Glutamatergic neuron (in vitro differentiated cells): Measurements from ENCODE around the gene IFT43. TPM values are rescaled to one million over a fixed set of nuclear protein-coding genes. Genes with fewer than 3 reads are reported as not detected.

Experiments
- DNase-seq: peaks from one replicate; pipeline ENCODE4 v3.0.0; 2022
- H3K27ac Mint-ChIP-seq: one replicate; pipeline ENCODE4 v1.8.0; 2020; ENCODE audit warnings: mild to moderate bottlenecking, mixed read lengths, inconsistent platforms; ENCODE audit not compliant: unreplicated experiment
- H3K27me3 Mint-ChIP-seq: one replicate; pipeline ENCODE4 v1.8.0; 2020; ENCODE audit warnings: mild to moderate bottlenecking, moderate library complexity, mixed read lengths, inconsistent platforms; ENCODE audit not compliant: unreplicated experiment
- H3K36me3 Mint-ChIP-seq: one replicate; pipeline ENCODE4 v1.8.0; 2020; ENCODE audit warnings: mild to moderate bottlenecking, mixed read lengths, inconsistent platforms; ENCODE audit not compliant: unreplicated experiment
- H3K4me1 Mint-ChIP-seq: one replicate; pipeline ENCODE4 v1.8.0; 2020; ENCODE audit warnings: mild to moderate bottlenecking, low read depth, mixed read lengths, inconsistent platforms; ENCODE audit not compliant: unreplicated experiment
- H3K4me3 Mint-ChIP-seq: one replicate; pipeline ENCODE4 v1.8.0; 2020; ENCODE audit warnings: mild to moderate bottlenecking, mixed read lengths, inconsistent platforms; ENCODE audit not compliant: unreplicated experiment
- H3K9me3 Mint-ChIP-seq: one replicate; pipeline ENCODE4 v1.8.0; 2020; ENCODE audit warnings: mild to moderate bottlenecking, moderate library complexity, mixed read lengths, inconsistent platforms; ENCODE audit not compliant: unreplicated experiment
- CTCF ChIP-seq: fragments of 200-600 bp; sonication (generic); IDR thresholded peaks from one replicate; pipeline ENCODE4 v1.5.0; 2021; ENCODE audit not compliant: partially characterized antibody, unreplicated experiment
- long read RNA-seq: library from polyadenylated mRNA; unstranded; transcript quantifications from one replicate; pipeline ENCODE4 v2.0.0, GENCODE V29; 2020; ENCODE audit not compliant: unreplicated experiment
- total RNA-seq: library from RNA; stranded (reverse); fragmentation: NEBNext Ultra II Directional; extraction: Animal tissue kit (Norgen Biotek cat#: 25700); gene quantifications from one replicate; pipeline ENCODE4 v1.2.1, GENCODE V29; 2021; ENCODE audit not compliant: unreplicated experiment

The IFT43 gene
- 30.2 TPM for total RNA-seq
- long read RNA-seq, transcript IFT43-202 (9 exons, 833 nt) = major isoform, 11 of 34 reads
- long read RNA-seq, partial matches to known transcripts = 12 of 34 reads
- long read RNA-seq, other reads (novel, unspliced or antisense) = 8 of 34 reads

GRCh38 chr14:75985618-75986438, at the start of gene IFT43:
Gene IFT43, plus strand, starts transcription at chr14:75985763. Its CDS starts 24 bp downstream, at chr14:75985787.
- Mint-ChIP-seq H3K27me3 (peaks cover 5% of the 10 kb centered on the region), H3K4me1 (peaks cover 12% of the 10 kb centered on the region), H3K36me3 (no peaks in the 10 kb centered on the region), H3K9me3 (peaks cover 6% of the 10 kb centered on the region), H3K4me3 (peak within 1 kb of the TSS; percentile 98), H3K27ac (peak within 1 kb of the TSS; percentile 73)
- TF ChIP-seq CTCF = no peak
- DNase-seq = peak; percentile 88

- no peak for DNase-seq
- Mint-ChIP-seq H3K4me3 (no peak overlapping the region), H3K4me1 (peaks cover 25% of the 10 kb centered on the region), H3K36me3 (no peaks in the 10 kb centered on the region), H3K27me3 (no peaks in the 10 kb centered on the region), H3K27ac (no peak overlapping the region), H3K9me3 (no peaks in the 10 kb centered on the region)
- TF ChIP-seq CTCF = no peak
Measured at GRCh38 chr14:75939200-75939599, 46.4 kb upstream of the IFT43 start.

- peak overlapping the region; percentile 83 for H3K27ac Mint-ChIP-seq
- no peaks in the 10 kb centered on the region for H3K27me3 Mint-ChIP-seq
- no peaks in the 10 kb centered on the region for H3K9me3 Mint-ChIP-seq
- DNase-seq = peak; percentile 46
- peaks cover 15% of the 10 kb centered on the region for H3K4me1 Mint-ChIP-seq
- no peaks in the 10 kb centered on the region for H3K36me3 Mint-ChIP-seq
- H3K4me3 Mint-ChIP-seq = no peak overlapping the region
- no peak for TF ChIP-seq CTCF
Measured at GRCh38 chr14:75941030-75941429, 44.5 kb upstream of the IFT43 start.

DNA sequence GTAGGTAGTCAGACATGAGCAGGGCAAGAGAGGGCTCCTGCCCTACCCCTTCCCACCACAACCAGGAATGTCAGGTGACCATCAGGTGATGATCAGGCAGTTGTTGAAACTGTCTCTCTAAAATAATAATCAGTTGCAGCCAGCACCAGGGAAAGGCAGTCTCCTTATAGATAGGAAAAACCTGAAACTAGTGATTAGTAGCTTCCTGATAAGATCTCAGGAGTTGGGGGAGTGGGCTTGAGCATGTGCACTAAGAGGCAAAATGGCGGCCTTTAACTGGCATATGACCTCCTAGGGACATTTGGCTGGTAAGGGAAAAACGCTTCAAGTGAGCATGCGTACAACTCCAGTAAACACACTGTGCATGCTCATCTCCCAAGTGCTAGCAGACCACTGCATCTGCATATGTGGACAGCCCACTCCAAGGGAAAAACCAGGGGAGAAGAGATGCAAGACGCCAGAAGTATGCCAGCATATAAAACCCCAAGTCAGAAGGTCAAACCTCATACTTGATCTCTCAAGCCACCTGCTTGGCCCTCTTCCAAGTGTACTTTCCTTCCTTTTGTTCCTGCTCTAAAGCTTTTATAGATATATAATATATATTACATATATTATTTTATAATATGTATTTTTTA, 40.8 kb upstream of the IFT43 start:
- H3K9me3 Mint-ChIP-seq = no peaks in the 10 kb centered on the region
- no peaks in the 10 kb centered on the region for H3K36me3 Mint-ChIP-seq
- H3K4me1 Mint-ChIP-seq = peaks cover 8% of the 10 kb centered on the region
- no peaks in the 10 kb centered on the region for H3K27me3 Mint-ChIP-seq
- H3K27ac Mint-ChIP-seq = no peak overlapping the region
- H3K4me3 Mint-ChIP-seq = no peak overlapping the region
- TF ChIP-seq CTCF = no peak
- no peak for DNase-seq

DNA sequence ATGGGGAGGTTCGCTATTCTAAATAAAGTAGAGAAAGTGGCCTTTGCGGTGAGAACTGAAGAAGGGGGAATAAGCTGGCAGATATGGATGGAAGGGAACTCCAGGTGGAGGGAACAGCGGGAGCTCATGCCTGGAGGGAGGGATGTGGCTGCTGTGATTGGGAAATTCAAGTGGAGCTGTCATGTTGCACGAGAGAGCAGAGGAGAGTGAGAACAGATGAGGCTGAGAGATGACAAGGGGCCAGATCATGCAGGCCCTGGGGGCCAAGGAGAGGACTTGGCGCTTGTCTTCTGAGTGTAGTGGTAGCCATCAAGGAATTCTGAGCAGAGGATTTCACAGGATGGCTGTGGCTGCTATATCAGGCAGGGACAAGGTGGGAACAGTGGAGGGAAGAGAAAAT, 38.8 kb upstream of the IFT43 start:
- H3K4me1 Mint-ChIP-seq = no peaks in the 10 kb centered on the region
- no peak for DNase-seq
- H3K9me3 Mint-ChIP-seq = no peaks in the 10 kb centered on the region
- no peaks in the 10 kb centered on the region for H3K27me3 Mint-ChIP-seq
- H3K27ac Mint-ChIP-seq = no peak overlapping the region
- no peak for TF ChIP-seq CTCF
- no peak overlapping the region for H3K4me3 Mint-ChIP-seq
- H3K36me3 Mint-ChIP-seq = no peaks in the 10 kb centered on the region
